ENCODE data around the gene SRSF3. TPM values are rescaled to one million over a fixed set of nuclear protein-coding genes. Genes with fewer than 3 reads are reported as not detected.

SRSF3 gene
- total and polyA plus RNA-seq, 8 donors = 60.5 to 122 (median 105) TPM

DNA sequence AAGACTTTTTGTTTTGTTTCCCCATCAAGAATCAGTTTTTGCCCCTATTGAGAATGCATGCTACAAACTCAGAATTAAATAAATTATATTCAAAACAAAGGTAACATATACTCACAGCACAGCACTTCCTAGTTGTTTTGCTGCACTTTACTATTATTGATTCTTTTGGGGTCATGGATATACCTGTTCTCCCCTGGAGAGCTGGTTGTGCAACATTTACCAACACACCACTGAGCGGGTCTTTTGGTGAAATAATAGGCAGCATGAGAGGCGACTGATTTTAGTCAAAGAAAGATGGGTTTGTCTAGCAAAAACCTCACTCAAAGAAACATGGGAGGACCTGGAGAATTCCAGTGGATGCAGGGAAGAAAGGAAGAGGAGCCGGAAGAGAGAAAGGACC, 44.4 kb downstream of the SRSF3 start:
- Histone ChIP-seq H3K27me3 (no peaks in the 10 kb centered on the region), H3K4me3 (no peak overlapping the region), H3K36me3 (no peaks in the 10 kb centered on the region), H3K4me1 (peaks cover 21 to 22% (median 21%) of the 10 kb centered on the region in 3 donors), H3K9me3 (no peaks in the 10 kb centered on the region), H3K27ac (no peak overlapping the region)
- DNase-seq = no peak
- no peak for FAIRE-seq
- intact Hi-C loops (cut with DNase I) = no loop called here
- TF ChIP-seq, protein P1, sequence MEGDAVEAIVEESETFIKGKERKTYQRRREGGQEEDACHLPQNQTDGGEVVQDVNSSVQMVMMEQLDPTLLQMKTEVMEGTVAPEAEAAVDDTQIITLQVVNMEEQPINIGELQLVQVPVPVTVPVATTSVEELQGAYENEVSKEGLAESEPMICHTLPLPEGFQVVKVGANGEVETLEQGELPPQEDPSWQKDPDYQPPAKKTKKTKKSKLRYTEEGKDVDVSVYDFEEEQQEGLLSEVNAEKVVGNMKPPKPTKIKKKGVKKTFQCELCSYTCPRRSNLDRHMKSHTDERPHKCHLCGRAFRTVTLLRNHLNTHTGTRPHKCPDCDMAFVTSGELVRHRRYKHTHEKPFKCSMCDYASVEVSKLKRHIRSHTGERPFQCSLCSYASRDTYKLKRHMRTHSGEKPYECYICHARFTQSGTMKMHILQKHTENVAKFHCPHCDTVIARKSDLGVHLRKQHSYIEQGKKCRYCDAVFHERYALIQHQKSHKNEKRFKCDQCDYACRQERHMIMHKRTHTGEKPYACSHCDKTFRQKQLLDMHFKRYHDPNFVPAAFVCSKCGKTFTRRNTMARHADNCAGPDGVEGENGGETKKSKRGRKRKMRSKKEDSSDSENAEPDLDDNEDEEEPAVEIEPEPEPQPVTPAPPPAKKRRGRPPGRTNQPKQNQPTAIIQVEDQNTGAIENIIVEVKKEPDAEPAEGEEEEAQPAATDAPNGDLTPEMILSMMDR (IDR thresholded peaks at IDR 0.05) = no peak
- no peak for ATAC-seq
- WGBS, 2 donors = 76 to 83% methylated on average over 3 of the region's 3 CpGs

DNA sequence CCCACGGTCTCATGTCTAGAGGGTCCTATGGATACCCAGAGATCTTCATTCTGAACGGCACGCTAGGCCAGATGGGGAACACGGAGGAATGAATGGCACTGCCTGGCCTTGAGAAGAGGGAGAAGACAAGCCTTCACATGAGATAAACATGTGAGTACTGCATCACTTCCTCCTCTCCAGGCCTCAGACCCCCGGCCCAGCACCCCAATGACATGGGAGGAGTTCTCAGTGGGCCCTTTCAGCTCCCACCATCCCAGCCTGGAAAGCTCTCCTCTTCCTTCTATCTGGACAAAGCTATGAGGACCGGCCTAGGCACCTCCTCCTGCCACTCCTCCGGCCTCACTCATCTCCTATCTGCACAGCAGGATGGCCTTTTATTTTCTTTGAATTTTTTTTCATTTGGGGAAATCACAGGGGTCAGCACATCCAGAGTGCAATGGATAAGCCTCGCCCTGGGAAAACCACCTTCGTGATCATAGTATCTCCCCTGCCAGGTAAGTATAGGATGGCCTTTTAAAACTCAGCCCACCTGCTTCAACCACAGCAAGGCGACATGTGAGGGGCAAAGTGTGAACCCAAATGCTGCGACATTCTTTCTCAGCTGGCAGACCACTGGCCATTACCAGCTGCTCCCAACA, 45.1 kb downstream of the SRSF3 start:
- Histone ChIP-seq H3K9me3 (no peaks in the 10 kb centered on the region), H3K27ac (no peak overlapping the region), H3K4me1 (peaks cover 19 to 25% (median 20%) of the 10 kb centered on the region in 3 donors), H3K36me3 (no peaks in the 10 kb centered on the region), H3K4me3 (no peak overlapping the region), H3K27me3 (no peaks in the 10 kb centered on the region)
- 87 to 92% methylated on average over 11 of the region's 11 CpGs for WGBS, 2 donors
- TF ChIP-seq, protein P1 (IDR thresholded peaks at IDR 0.05) = no peak
- intact Hi-C loops (cut with DNase I) = no loop called here
- DNase-seq (no peak), FAIRE-seq (no peak), ATAC-seq (no peak)

DNA sequence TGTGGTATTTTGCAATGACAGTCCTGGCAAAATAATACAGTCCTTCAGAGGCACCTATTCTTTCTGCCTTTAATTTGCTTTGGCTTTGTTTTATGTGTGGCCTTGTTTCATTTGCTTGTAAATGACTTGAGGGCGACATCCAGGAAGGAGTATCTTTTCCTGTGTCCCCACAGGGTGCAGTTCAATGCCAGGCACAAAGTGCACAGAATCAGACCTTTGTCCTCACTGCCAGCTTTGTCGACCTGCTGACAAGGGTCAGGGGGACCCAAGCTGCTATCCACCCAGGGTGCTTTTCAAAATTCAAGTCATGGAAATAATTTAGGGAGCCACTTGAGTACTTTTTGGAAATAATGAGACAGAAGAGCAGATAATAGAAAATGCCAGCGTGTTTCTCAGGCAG, 47.4 kb downstream of the SRSF3 start:
- intact Hi-C loops (cut with DNase I) = no loop called here
- Histone ChIP-seq H3K4me3 (no peak overlapping the region), H3K27me3 (no peaks in the 10 kb centered on the region), H3K4me1 (peaks cover 14 to 21% (median 14%) of the 10 kb centered on the region in 3 donors), H3K27ac (no peak overlapping the region), H3K36me3 (no peaks in the 10 kb centered on the region), H3K9me3 (no peaks in the 10 kb centered on the region)
- TF ChIP-seq, protein P1 (IDR thresholded peaks at IDR 0.05) = no peak
- DNase-seq = no peak
- 67 to 78% methylated on average over 3 of the region's 3 CpGs for WGBS, 2 donors
- no peak for ATAC-seq
- FAIRE-seq = no peak

DNA sequence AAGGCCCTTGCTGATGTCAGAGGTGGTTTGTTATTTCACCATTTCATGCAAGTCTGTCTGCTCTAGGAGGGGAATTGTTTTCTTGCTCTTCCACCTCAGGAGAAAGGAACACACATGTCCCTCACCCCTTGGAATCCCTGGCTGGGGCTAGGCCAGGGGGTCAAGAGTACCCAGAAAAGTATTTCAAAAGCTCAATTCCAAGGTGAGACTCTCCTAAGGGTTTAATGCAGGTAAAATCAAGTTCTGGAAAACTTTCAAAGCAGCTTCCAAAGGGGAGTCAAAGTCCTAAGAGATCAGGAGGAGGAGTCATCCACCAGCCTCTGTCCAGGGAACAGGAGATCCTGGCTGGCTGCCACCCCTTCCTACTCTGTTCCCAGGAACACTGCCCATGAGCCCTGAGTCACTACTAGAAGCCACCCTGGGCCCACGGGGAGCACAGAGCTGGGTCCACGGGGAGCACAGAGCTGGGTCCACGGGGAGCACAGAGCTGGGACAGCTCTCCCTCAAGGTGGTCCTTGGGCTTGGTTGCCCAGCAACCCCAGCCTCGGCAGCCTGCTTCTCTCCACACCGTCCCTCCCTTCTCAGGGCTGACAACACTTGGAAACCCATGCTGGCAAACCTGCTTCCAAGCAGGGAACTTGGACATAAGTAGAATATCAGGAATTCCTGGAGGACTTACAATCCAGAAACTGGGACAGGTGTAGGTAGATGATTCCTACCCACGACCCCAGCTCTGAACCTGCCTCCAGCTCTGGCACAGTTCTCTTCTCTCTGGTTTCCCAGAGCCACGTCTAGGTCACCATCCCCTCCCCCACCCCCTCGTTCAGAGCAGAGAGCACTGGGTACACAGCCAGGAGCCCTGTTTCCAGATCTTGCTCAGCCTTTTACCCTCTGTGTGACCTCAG, 49.0 kb downstream of the SRSF3 start:
- peaks cover 14 to 21% (median 14%) of the 10 kb centered on the region in 3 donors for H3K4me1 ChIP-seq
- H3K27ac ChIP-seq = peak overlapping the region; percentile 65 to 75 (median 70)
- H3K36me3 ChIP-seq = no peaks in the 10 kb centered on the region
- 13 to 15% methylated on average over 8 of the region's 8 CpGs for WGBS, 2 donors
- H3K27me3 ChIP-seq = no peaks in the 10 kb centered on the region
- H3K9me3 ChIP-seq = no peaks in the 10 kb centered on the region
- H3K4me3 ChIP-seq = no peak overlapping the region
- intact Hi-C loops (cut with DNase I) = no loop called here
- FAIRE-seq (no peak), DNase-seq (peak; percentile 81 to 96 (median 90)), ATAC-seq (peak; percentile 96 to 97 (median 97))
- TF ChIP-seq, protein P1 (IDR thresholded peaks at IDR 0.05) = no peak
